ENCODE measurements around the gene TBC1D22A.

DNA sequence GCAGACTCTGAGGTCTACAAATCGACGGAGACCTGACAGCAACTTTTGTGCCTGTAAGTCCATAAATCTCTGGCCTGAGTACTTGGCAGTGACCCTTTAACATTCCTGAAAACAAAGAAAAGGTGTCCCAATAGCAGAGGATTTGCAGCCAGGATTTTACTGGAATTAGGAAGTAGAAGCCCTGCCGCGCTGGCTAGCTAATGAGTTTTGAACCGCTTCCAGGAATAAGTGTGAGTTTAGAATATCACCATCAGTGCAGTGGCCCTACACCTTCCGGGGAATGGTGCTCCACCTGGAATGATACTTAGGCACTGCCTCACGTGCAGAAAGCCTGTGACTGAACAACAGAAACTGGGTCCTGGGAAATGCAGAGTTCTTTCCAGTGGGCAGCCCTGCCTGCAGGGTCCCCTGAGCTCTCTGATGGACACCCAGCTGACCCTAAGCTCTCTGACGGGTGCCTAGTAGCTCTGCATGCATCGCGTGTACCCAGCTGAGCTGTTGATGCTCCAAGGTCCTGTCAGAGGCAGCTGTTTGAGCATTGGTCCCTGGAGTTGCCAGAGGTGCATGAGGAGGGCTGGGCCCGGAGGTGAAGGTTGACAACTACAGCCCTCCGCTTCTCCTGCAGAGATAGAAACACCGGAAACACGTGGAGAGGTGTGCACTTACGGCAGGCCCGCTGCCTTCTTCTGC lies 380.9 kb downstream of the TBC1D22A start:
- TF ChIP-seq, protein P1, sequence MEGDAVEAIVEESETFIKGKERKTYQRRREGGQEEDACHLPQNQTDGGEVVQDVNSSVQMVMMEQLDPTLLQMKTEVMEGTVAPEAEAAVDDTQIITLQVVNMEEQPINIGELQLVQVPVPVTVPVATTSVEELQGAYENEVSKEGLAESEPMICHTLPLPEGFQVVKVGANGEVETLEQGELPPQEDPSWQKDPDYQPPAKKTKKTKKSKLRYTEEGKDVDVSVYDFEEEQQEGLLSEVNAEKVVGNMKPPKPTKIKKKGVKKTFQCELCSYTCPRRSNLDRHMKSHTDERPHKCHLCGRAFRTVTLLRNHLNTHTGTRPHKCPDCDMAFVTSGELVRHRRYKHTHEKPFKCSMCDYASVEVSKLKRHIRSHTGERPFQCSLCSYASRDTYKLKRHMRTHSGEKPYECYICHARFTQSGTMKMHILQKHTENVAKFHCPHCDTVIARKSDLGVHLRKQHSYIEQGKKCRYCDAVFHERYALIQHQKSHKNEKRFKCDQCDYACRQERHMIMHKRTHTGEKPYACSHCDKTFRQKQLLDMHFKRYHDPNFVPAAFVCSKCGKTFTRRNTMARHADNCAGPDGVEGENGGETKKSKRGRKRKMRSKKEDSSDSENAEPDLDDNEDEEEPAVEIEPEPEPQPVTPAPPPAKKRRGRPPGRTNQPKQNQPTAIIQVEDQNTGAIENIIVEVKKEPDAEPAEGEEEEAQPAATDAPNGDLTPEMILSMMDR (IDR thresholded peaks at IDR 0.05; ENCODE audit: low read depth, low read length) = no peak
- no peak for TF ChIP-seq EZH2phosphoT487 (IDR thresholded peaks at IDR 0.05; ENCODE audit: low read depth)

Measured in OCI-LY3 (cell line).